GM12878 (cell line): ENCODE measurements around the gene KIF2A. TPM values are rescaled to one million over a fixed set of nuclear protein-coding genes. Genes with fewer than 3 reads are reported as not detected.

ENCODE experiments used
- ATAC-seq: fragments of 200-7000 bp; cut with Tn5 transposase; 3 replicates; pipeline ENCODE4 v1.9.1; 2020; ENCODE audit warnings: mild to moderate bottlenecking, moderate library complexity
- BruUV-seq: library from RNA; stranded (reverse); fragments of 400-500 nt; replicated peaks from 2 replicates; lab custom pipeline; 2021; lab: Mats Ljungman, UMichigan
- CTCF ChIA-PET: fragments of 300-600 bp; sonication (Branson Sonifier 250); formaldehyde crosslinking; extraction: SDS; loops from one replicate; lab custom pipeline; 2021; ENCODE audit warnings: inconsistent platforms; lab: Yijun Ruan, JAX
- POLR2A ChIA-PET: fragments of 350-600 bp; formaldehyde crosslinking; extraction: SDS; loops from one replicate; lab custom pipeline; 2021; ENCODE audit warnings: inconsistent platforms; lab: Charles Lee
- RAD21 ChIA-PET: fragments of 300-600 bp; sonication (Branson Sonifier 250); formaldehyde crosslinking; loops from one replicate; lab custom pipeline; 2023; ENCODE audit warnings: antibody characterized with exemption; ENCODE audit not compliant: unreplicated experiment; lab: Charles Lee
- SMC1A ChIA-PET: fragments of 300-600 bp; sonication (Branson Sonifier 250); formaldehyde crosslinking; loops from one replicate; lab custom pipeline; 2023; ENCODE audit not compliant: unreplicated experiment, uncharacterized antibody; lab: Charles Lee
- DNase-seq: peaks from one replicate; pipeline ENCODE4 v3.0.0-alpha.2; 2011; ENCODE audit warnings: low read depth, low spot score
- FAIRE-seq: peaks from 3 replicates; lab custom pipeline; 2011; peaks lifted over from hg19 to GRCh38; lab: Jason Lieb, UNC
- H2AFZ ChIP-seq: 2 replicates; pipeline ENCODE4 v1.6.0; 2011; ENCODE audit warnings: low read depth, low read length, control low read depth; ENCODE audit not compliant: control insufficient read depth
- H3K27ac ChIP-seq: 2 replicates; pipeline ENCODE4 v1.5.1; 2011; ENCODE audit warnings: control low read depth; ENCODE audit not compliant: control insufficient read depth, insufficient read depth
- H3K27me3 ChIP-seq, 2 experiments: replicated peaks in 1 of 2; 2 replicates each; pipeline versions ENCODE4 v1.6.0 to v1.6.1; 2011; ENCODE audit warnings: low read length in 1 of 2; ENCODE audit not compliant: control insufficient read depth in 2 of 2, insufficient read depth in 2 of 2
- H3K36me3 ChIP-seq, 2 experiments: 2 replicates each; pipeline ENCODE4 v1.5.1; 2011; ENCODE audit warnings: low read length in 1 of 2; ENCODE audit not compliant: control insufficient read depth in 2 of 2, insufficient read depth in 2 of 2
- H3K4me1 ChIP-seq: 2 replicates; pipeline ENCODE4 v1.6.1; 2011; ENCODE audit warnings: mild to moderate bottlenecking, low read length, moderate library complexity, mixed read lengths; ENCODE audit not compliant: control insufficient read depth, insufficient read depth
- H3K4me2 ChIP-seq: 2 replicates; pipeline ENCODE4 v1.6.0; 2011; ENCODE audit warnings: control low read depth; ENCODE audit not compliant: control insufficient read depth, insufficient read depth
- H3K4me3 ChIP-seq: fragments of 200-600 bp; sonication (generic); 2 replicates; pipeline ENCODE4 v1.5.1; 2016
- H3K79me2 ChIP-seq: 2 replicates; pipeline ENCODE4 v1.6.0; 2011; ENCODE audit warnings: low read length; ENCODE audit not compliant: control insufficient read depth, insufficient read depth
- H3K9ac ChIP-seq: 2 replicates; pipeline ENCODE4 v1.8.0; 2011; ENCODE audit warnings: low read length, control low read depth, mixed read lengths; ENCODE audit not compliant: control insufficient read depth, insufficient read depth
- H3K9me3 ChIP-seq: replicated peaks from 3 replicates; pipeline ENCODE4 v1.5.1; 2011; ENCODE audit warnings: mild to moderate bottlenecking, low read length; ENCODE audit not compliant: control insufficient read depth, insufficient read depth
- H4K20me1 ChIP-seq: 2 replicates; pipeline ENCODE4 v1.6.0; 2011; ENCODE audit not compliant: control insufficient read depth, insufficient read depth
- BACH1 ChIP-seq: fragments of 450-650 bp; IDR thresholded peaks from 2 replicates; pipeline ENCODE4 v1.6.1; 2017; ENCODE audit warnings: mild to moderate bottlenecking, borderline replicate concordance
- BCLAF1 ChIP-seq: fragments of 450-650 bp; IDR thresholded peaks from 2 replicates; pipeline ENCODE4 v1.6.1; 2017; ENCODE audit warnings: antibody characterized with exemption, mild to moderate bottlenecking, moderate library complexity
- EED ChIP-seq: sonication (generic); IDR thresholded peaks from 2 replicates; pipeline ENCODE4 v1.6.1; 2016; ENCODE audit warnings: antibody characterized with exemption, low read depth
- FOXM1 ChIP-seq: IDR thresholded peaks from 2 replicates; pipeline ENCODE4 v1.6.1; 2012; ENCODE audit warnings: low read depth, mild to moderate bottlenecking, inconsistent platforms, low read length, moderate library complexity
- GABPA ChIP-seq: IDR thresholded peaks from 2 replicates; pipeline ENCODE4 v1.6.1; 2014; ENCODE audit warnings: antibody characterized with exemption, low read depth, mild to moderate bottlenecking, inconsistent platforms
- IRF4 ChIP-seq: IDR thresholded peaks from 2 replicates; pipeline ENCODE4 v1.6.1; 2011; ENCODE audit warnings: low read depth, low read length
- MTA2 ChIP-seq: fragments of 450-650 bp; IDR thresholded peaks from 2 replicates; pipeline ENCODE4 v1.6.1; 2016; ENCODE audit warnings: low read depth, mild to moderate bottlenecking, moderate library complexity
- NR2C2 ChIP-seq: IDR thresholded peaks from 2 replicates; pipeline ENCODE4 v1.6.1; 2011; ENCODE audit warnings: borderline replicate concordance, low read depth; ENCODE audit not compliant: control insufficient read depth, insufficient read length
- NRF1 ChIP-seq: conservative IDR thresholded peaks from 2 replicates; pipeline ENCODE4 v1.6.1; 2011; ENCODE audit warnings: mild to moderate bottlenecking, low read depth, low read length, improper control_type of control experiment
- POLR2AphosphoS2 ChIP-seq: IDR thresholded peaks from 2 replicates; pipeline ENCODE4 v1.6.1; 2011; ENCODE audit warnings: low read depth, mild to moderate bottlenecking, low read length, improper control_type of control experiment, moderate library complexity
- RAD51 ChIP-seq: fragments of 450-650 bp; IDR thresholded peaks from 2 replicates; pipeline ENCODE4 v1.6.1; 2016; ENCODE audit warnings: moderate library complexity, mild to moderate bottlenecking, inconsistent platforms
- TAF1 ChIP-seq: IDR thresholded peaks from 2 replicates; pipeline ENCODE4 v1.6.1; 2011; ENCODE audit warnings: mild to moderate bottlenecking, low read depth, low read length, borderline replicate concordance
- TARDBP ChIP-seq: IDR thresholded peaks from 2 replicates; pipeline ENCODE4 v1.6.1; 2016; ENCODE audit warnings: borderline replicate concordance
- ZBTB11 ChIP-seq: fragments of 450-650 bp; formaldehyde crosslinking; IDR thresholded peaks from 2 replicates; pipeline ENCODE4 v1.5.0; 2022; ENCODE audit warnings: mild to moderate bottlenecking, missing genetic modification characterization
- ZNF24 ChIP-seq: fragments of 450-650 bp; IDR thresholded peaks from 2 replicates; pipeline ENCODE4 v1.6.1; 2017; ENCODE audit warnings: antibody characterized with exemption, mild to moderate bottlenecking
- WGBS: methylation state at CpG from one replicate; pipeline ENCODE4 v1.1.6; 2016; ENCODE audit warnings: low lambda C conversion rate; ENCODE audit not compliant: insufficient replicate concordance, insufficient coverage; ENCODE audit errors: missing lambda C conversion rate; 5-methylcytosine and 5-hydroxymethylcytosine counted together
- in situ Hi-C: fragments of 300-500 bp; cut with MboI; formaldehyde crosslinking; loops from 9 replicates; pipeline ENCODE4 v1.14.3; 2018; ENCODE audit warnings: mixed read lengths
- intact Hi-C: fragments of 100-400 bp; cut with micrococcal nuclease; formaldehyde crosslinking; loops from one replicate; pipeline ENCODE4 v1.14.2; 2022; ENCODE audit not compliant: unreplicated experiment
- polyA plus RNA-seq, 11 experiments: library from polyadenylated mRNA; depleted of rRNA in 4 of 11; unstranded in 6 of 11; stranded (reverse) in 5 of 11; fragments of >200 nt; fragmentation: Nextera tagmentation in 4 of 11; fragmentation: Illumina TruSeq in 1 of 11; extraction: Ambion mirVana in 4 of 11; extraction: Trizol in 1 of 11; gene quantifications; 1 replicate in 1 of 11; 2 replicates in 10 of 11; pipeline versions ENCODE4 v1.2.1 to v1.2.3, GENCODE V29; 2011 to 2016; ENCODE audit warnings: inconsistent platforms in 2 of 11, missing spikeins in 2 of 11, low read depth in 1 of 11
- total RNA-seq, 4 experiments: library from RNA; depleted of rRNA in 3 of 4; stranded (reverse); fragments of >200 nt in 3 of 4; fragmentation: Illumina TruSeq in 1 of 4; extraction: Trizol in 1 of 4; gene quantifications; 2 replicates each; pipeline versions ENCODE4 v1.2.1 to v1.2.3, GENCODE V29; 2013 to 2021

Gene KIF2A
- total and polyA plus RNA-seq, 10 of the 15 experiments (the other 5 are each of a cell fraction or from before 2014, with no cell fraction given): 35.9 to 124 (median 80.1) TPM

- ChIA-PET CTCF (interaction anchor here (1.5 kb wide), 1 partner anchor 33 kb away, joined by 4 read pairs; no protein-coding TSS in a partner anchor), RAD21 (interaction anchor here (0.6 kb wide), 2 partner anchors 95 to 1165 kb away, joined by 3 read pairs; no protein-coding TSS in a partner anchor), POLR2A (interaction anchor here (0.6 kb wide), 1 partner anchor 41 kb away, joined by 6 read pairs; no protein-coding TSS in a partner anchor), SMC1A (interaction anchor here (0.7 to 1.5 kb wide), 3 partner anchors 14 to 75 kb away, joined by 3 read pairs; no protein-coding TSS in a partner anchor)
- Histone ChIP-seq H3K27ac (no peak overlapping the region), H3K4me1 (no peaks in the 10 kb centered on the region), H3K9me3 (no peaks in the 10 kb centered on the region), H3K27me3 (no peaks in the 10 kb centered on the region), H4K20me1 (no peaks in the 10 kb centered on the region), H3K4me3 (no peak overlapping the region), H3K36me3 (peaks cover 2 to 18% of the 10 kb centered on the region in 2 experiments), H3K79me2 (no peaks in the 10 kb centered on the region), H3K4me2 (no peak overlapping the region), H3K9ac (no peak overlapping the region), H2AFZ (no peak overlapping the region)
- no peak for ATAC-seq
- TF ChIP-seq TARDBP (no peak), FOXM1 (no peak), NR2C2 (no peak), TAF1 (no peak), BCLAF1 (no peak), POLR2AphosphoS2 (no peak), ZNF24 (no peak), MTA2 (no peak), GABPA (no peak), NRF1 (no peak), BACH1 (no peak), RAD51 (no peak), IRF4 (no peak), ZBTB11 (CRISPR knock-in tag) (no peak), EED (no peak)
- WGBS: 97% methylated on average over 4 of the region's 4 CpGs
- no TSS peak for BruUV-seq
- no peak for FAIRE-seq
- intact Hi-C loops: no loop called here
- no peak for DNase-seq
- in situ Hi-C loops: no loop called here
Observed at GRCh38 chr5:62385131-62385530, 79.1 kb downstream of the KIF2A start.
